ENCODE measurements around the gene MAP3K7. TPM values are rescaled to one million over a fixed set of nuclear protein-coding genes. Genes with fewer than 3 reads are reported as not detected.
A peak's percentile ranks its signal among the peaks of the same experiment; 100 is the strongest.

MAP3K7 gene
- total RNA-seq, result 34.7 to 35.9 TPM (median 35.6 TPM) in 3 replicates

GRCh38 chr6:90586836-90587638 is at the start of gene MAP3K7:
Gene MAP3K7 (minus strand): TSS chr6:90587072. CDS start chr6:90586883, 189 bp downstream.
- Mint-ChIP-seq H3K9me3 (no peaks in the 10 kb centered on the region), H3K4me3 (peak within 1 kb of the TSS; percentile 91), H3K27ac (peak within 1 kb of the TSS; percentile 99), H3K27me3 (ENCODE audit: low read depth) (peaks cover 19% of the 10 kb centered on the region), H3K36me3 (no peaks in the 10 kb centered on the region), H3K4me1 (peaks cover 29% of the 10 kb centered on the region)
- TF ChIP-seq, protein P1, sequence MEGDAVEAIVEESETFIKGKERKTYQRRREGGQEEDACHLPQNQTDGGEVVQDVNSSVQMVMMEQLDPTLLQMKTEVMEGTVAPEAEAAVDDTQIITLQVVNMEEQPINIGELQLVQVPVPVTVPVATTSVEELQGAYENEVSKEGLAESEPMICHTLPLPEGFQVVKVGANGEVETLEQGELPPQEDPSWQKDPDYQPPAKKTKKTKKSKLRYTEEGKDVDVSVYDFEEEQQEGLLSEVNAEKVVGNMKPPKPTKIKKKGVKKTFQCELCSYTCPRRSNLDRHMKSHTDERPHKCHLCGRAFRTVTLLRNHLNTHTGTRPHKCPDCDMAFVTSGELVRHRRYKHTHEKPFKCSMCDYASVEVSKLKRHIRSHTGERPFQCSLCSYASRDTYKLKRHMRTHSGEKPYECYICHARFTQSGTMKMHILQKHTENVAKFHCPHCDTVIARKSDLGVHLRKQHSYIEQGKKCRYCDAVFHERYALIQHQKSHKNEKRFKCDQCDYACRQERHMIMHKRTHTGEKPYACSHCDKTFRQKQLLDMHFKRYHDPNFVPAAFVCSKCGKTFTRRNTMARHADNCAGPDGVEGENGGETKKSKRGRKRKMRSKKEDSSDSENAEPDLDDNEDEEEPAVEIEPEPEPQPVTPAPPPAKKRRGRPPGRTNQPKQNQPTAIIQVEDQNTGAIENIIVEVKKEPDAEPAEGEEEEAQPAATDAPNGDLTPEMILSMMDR (IDR thresholded peaks at IDR 0.05; ENCODE audit: unreplicated experiment), result no peak
- DNase-seq (ENCODE audit: low spot score in 2 of 2, unreplicated experiment in 2 of 2), result peak; percentile 78 to 96

GRCh38 chr6:90631046-90631445 is 44.2 kb upstream of the MAP3K7 start:
- TF ChIP-seq, protein P1 (IDR thresholded peaks at IDR 0.05; ENCODE audit: unreplicated experiment), result no peak
- H3K4me1 Mint-ChIP-seq, result peaks cover 1% of the 10 kb centered on the region
- H3K4me3 Mint-ChIP-seq, result no peak overlapping the region
- H3K27me3 Mint-ChIP-seq (ENCODE audit: low read depth), result peaks cover 17% of the 10 kb centered on the region
- H3K9me3 Mint-ChIP-seq, result peaks cover 11% of the 10 kb centered on the region
- no peak for DNase-seq (ENCODE audit: low spot score in 2 of 2, unreplicated experiment in 2 of 2)
- H3K36me3 Mint-ChIP-seq, result no peaks in the 10 kb centered on the region
- no peak overlapping the region for H3K27ac Mint-ChIP-seq

- Mint-ChIP-seq H3K4me1 (peaks cover 3% of the 10 kb centered on the region), H3K4me3 (no peak overlapping the region), H3K36me3 (no peaks in the 10 kb centered on the region), H3K27ac (no peak overlapping the region), H3K27me3 (ENCODE audit: low read depth) (peaks cover 51% of the 10 kb centered on the region), H3K9me3 (peaks cover 24% of the 10 kb centered on the region)
- DNase-seq (ENCODE audit: low spot score in 2 of 2, unreplicated experiment in 2 of 2), result no peak
- TF ChIP-seq, protein P1 (IDR thresholded peaks at IDR 0.05; ENCODE audit: unreplicated experiment), result no peak
These were observed 34.7 kb upstream of the MAP3K7 start for GRCh38 chr6:90621581-90621980.

GRCh38 chr6:90619221-90619620 is 32.3 kb upstream of the MAP3K7 start:
- Mint-ChIP-seq H3K36me3 (no peaks in the 10 kb centered on the region), H3K4me1 (peaks cover 3% of the 10 kb centered on the region), H3K27ac (no peak overlapping the region), H3K27me3 (ENCODE audit: low read depth) (peaks cover 66% of the 10 kb centered on the region), H3K4me3 (no peak overlapping the region), H3K9me3 (peaks cover 6% of the 10 kb centered on the region)
- DNase-seq (ENCODE audit: low spot score in 2 of 2, unreplicated experiment in 2 of 2), result no peak
- TF ChIP-seq, protein P1 (IDR thresholded peaks at IDR 0.05; ENCODE audit: unreplicated experiment), result no peak

GRCh38 chr6:90612313-90612680 is 25.4 kb upstream of the MAP3K7 start:
- H3K27ac Mint-ChIP-seq, result no peak overlapping the region
- no peak for DNase-seq (ENCODE audit: low spot score in 2 of 2, unreplicated experiment in 2 of 2)
- H3K4me1 Mint-ChIP-seq, result peaks cover 17% of the 10 kb centered on the region
- peak overlapping the region; percentile 30 for H3K4me3 Mint-ChIP-seq
- H3K36me3 Mint-ChIP-seq, result no peaks in the 10 kb centered on the region
- H3K9me3 Mint-ChIP-seq, result no peaks in the 10 kb centered on the region
- peaks cover 91% of the 10 kb centered on the region for H3K27me3 Mint-ChIP-seq (ENCODE audit: low read depth)
- TF ChIP-seq, protein P1 (IDR thresholded peaks at IDR 0.05; ENCODE audit: unreplicated experiment), result no peak
